ENCODE measurements around the gene IL9.

Gene IL9

GRCh38 chr5:135850671-135851070 is 45.0 kb downstream of the IL9 start:
- H2BK15ac ChIP-seq (ENCODE audit: low read length): no peak overlapping the region
- no peak overlapping the region for H3K4me3 ChIP-seq (ENCODE audit: low read length in 2 of 2)
- no peak overlapping the region for H2AFZ ChIP-seq (ENCODE audit: low read length)
- H3K9ac ChIP-seq (ENCODE audit: low read depth, low read length, poor library complexity): no peak overlapping the region
- H3K9me3 ChIP-seq (replicated peaks in 1 of 2; ENCODE audit: control insufficient read depth in 2 of 2, insufficient read depth in 1 of 2, low read depth in 1 of 2, low read length in 2 of 2): no peaks in the 10 kb centered on the region
- no peaks in the 10 kb centered on the region for H3K36me3 ChIP-seq (replicated peaks in 1 of 2; ENCODE audit: control insufficient read depth in 2 of 2, insufficient read depth in 2 of 2, low read length in 2 of 2)
- WGBS, 2 donors (ENCODE audit: extremely low coverage in 2 of 2, insufficient read length in 2 of 2, insufficient replicate concordance in 1 of 2): no CpG with 5 or more reads among the region's 6 CpGs
- no peak overlapping the region for H3K14ac ChIP-seq (ENCODE audit: low read length)
- DNase-seq (ENCODE audit: low spot score): no peak
- no peak overlapping the region for H2AK5ac ChIP-seq (ENCODE audit: low read depth, low read length)
- H3K27me3 ChIP-seq (ENCODE audit: control insufficient read depth in 3 of 3, insufficient read depth in 3 of 3, low read depth in 1 of 3, low read length in 3 of 3): no peaks in the 10 kb centered on the region
- no peak overlapping the region for H4K91ac ChIP-seq (ENCODE audit: low read depth, low read length, poor library complexity)
- H3K4me2 ChIP-seq (ENCODE audit: insufficient read depth, low read length, poor library complexity, severe bottlenecking): no peak overlapping the region
- no peak overlapping the region for H3K18ac ChIP-seq (ENCODE audit: low read length)
- no peak overlapping the region for H2BK120ac ChIP-seq (ENCODE audit: low read depth, low read length)
- no peak overlapping the region for H3K23ac ChIP-seq (ENCODE audit: low read depth, low read length, poor library complexity)
- no peak overlapping the region for H2BK5ac ChIP-seq (ENCODE audit: low read length)
- H3K4me1 ChIP-seq (ENCODE audit: control insufficient read depth in 2 of 2, insufficient read depth in 1 of 2, low read depth in 1 of 2, low read length in 2 of 2): no peaks in the 10 kb centered on the region
- H3K27ac ChIP-seq (replicated peaks; ENCODE audit: low read length): no peak overlapping the region
- H3K79me1 ChIP-seq (ENCODE audit: low read depth, low read length): no peaks in the 10 kb centered on the region
- no peak overlapping the region for H2BK12ac ChIP-seq (ENCODE audit: low read length)
- no peak overlapping the region for H3K4ac ChIP-seq (ENCODE audit: low read length)
- no peak overlapping the region for H4K8ac ChIP-seq (ENCODE audit: low read depth, low read length)

- Histone ChIP-seq H2BK120ac (ENCODE audit: low read depth, low read length) (no peak overlapping the region), H2BK12ac (ENCODE audit: low read length) (no peak overlapping the region), H4K91ac (ENCODE audit: low read depth, low read length, poor library complexity) (no peak overlapping the region), H3K18ac (ENCODE audit: low read length) (no peak overlapping the region), H3K23ac (ENCODE audit: low read depth, low read length, poor library complexity) (no peak overlapping the region), H3K4me1 (ENCODE audit: control insufficient read depth in 2 of 2, insufficient read depth in 1 of 2, low read depth in 1 of 2, low read length in 2 of 2) (no peaks in the 10 kb centered on the region), H3K14ac (ENCODE audit: low read length) (no peak overlapping the region), H3K9ac (ENCODE audit: low read depth, low read length, poor library complexity) (no peak overlapping the region), H2AFZ (ENCODE audit: low read length) (no peak overlapping the region), H2BK5ac (ENCODE audit: low read length) (no peak overlapping the region), H3K9me3 (replicated peaks in 1 of 2; ENCODE audit: control insufficient read depth in 2 of 2, insufficient read depth in 1 of 2, low read depth in 1 of 2, low read length in 2 of 2) (no peaks in the 10 kb centered on the region), H3K4ac (ENCODE audit: low read length) (no peak overlapping the region), H3K4me3 (ENCODE audit: low read length in 2 of 2) (no peak overlapping the region), H3K36me3 (replicated peaks in 1 of 2; ENCODE audit: control insufficient read depth in 2 of 2, insufficient read depth in 2 of 2, low read length in 2 of 2) (no peaks in the 10 kb centered on the region), H3K4me2 (ENCODE audit: insufficient read depth, low read length, poor library complexity, severe bottlenecking) (no peak overlapping the region), H3K79me1 (ENCODE audit: low read depth, low read length) (no peaks in the 10 kb centered on the region), H2AK5ac (ENCODE audit: low read depth, low read length) (no peak overlapping the region), H3K27ac (replicated peaks; ENCODE audit: low read length) (no peak overlapping the region), H2BK15ac (ENCODE audit: low read length) (no peak overlapping the region), H4K8ac (ENCODE audit: low read depth, low read length) (no peak overlapping the region), H3K27me3 (ENCODE audit: control insufficient read depth in 3 of 3, insufficient read depth in 3 of 3, low read depth in 1 of 3, low read length in 3 of 3) (no peaks in the 10 kb centered on the region)
- no CpG with 5 or more reads among the region's 9 CpGs for WGBS, 2 donors (ENCODE audit: extremely low coverage in 2 of 2, insufficient read length in 2 of 2, insufficient replicate concordance in 1 of 2)
- DNase-seq (ENCODE audit: low spot score): no peak
Observed at GRCh38 chr5:135850231-135850630, 45.4 kb downstream of the IL9 start.

GRCh38 chr5:135847976-135848375 is 47.7 kb downstream of the IL9 start:
- Histone ChIP-seq H3K4ac (ENCODE audit: low read length) (no peak overlapping the region), H3K4me2 (ENCODE audit: insufficient read depth, low read length, poor library complexity, severe bottlenecking) (no peak overlapping the region), H2BK12ac (ENCODE audit: low read length) (no peak overlapping the region), H2BK5ac (ENCODE audit: low read length) (no peak overlapping the region), H3K14ac (ENCODE audit: low read length) (no peak overlapping the region), H3K27ac (replicated peaks; ENCODE audit: low read length) (no peak overlapping the region), H2BK120ac (ENCODE audit: low read depth, low read length) (no peak overlapping the region), H3K4me3 (ENCODE audit: low read length in 2 of 2) (no peak overlapping the region), H3K36me3 (replicated peaks in 1 of 2; ENCODE audit: control insufficient read depth in 2 of 2, insufficient read depth in 2 of 2, low read length in 2 of 2) (no peaks in the 10 kb centered on the region), H3K9me3 (replicated peaks in 1 of 2; ENCODE audit: control insufficient read depth in 2 of 2, insufficient read depth in 1 of 2, low read depth in 1 of 2, low read length in 2 of 2) (no peaks in the 10 kb centered on the region), H4K8ac (ENCODE audit: low read depth, low read length) (no peak overlapping the region), H4K91ac (ENCODE audit: low read depth, low read length, poor library complexity) (no peak overlapping the region), H3K4me1 (ENCODE audit: control insufficient read depth in 2 of 2, insufficient read depth in 1 of 2, low read depth in 1 of 2, low read length in 2 of 2) (peaks cover 0 to 5% of the 10 kb centered on the region in 2 donors), H3K79me1 (ENCODE audit: low read depth, low read length) (no peaks in the 10 kb centered on the region), H2BK15ac (ENCODE audit: low read length) (no peak overlapping the region), H3K27me3 (ENCODE audit: control insufficient read depth in 3 of 3, insufficient read depth in 3 of 3, low read depth in 1 of 3, low read length in 3 of 3) (no peaks in the 10 kb centered on the region), H3K9ac (ENCODE audit: low read depth, low read length, poor library complexity) (no peak overlapping the region), H3K23ac (ENCODE audit: low read depth, low read length, poor library complexity) (no peak overlapping the region), H3K18ac (ENCODE audit: low read length) (no peak overlapping the region), H2AFZ (ENCODE audit: low read length) (no peak overlapping the region), H2AK5ac (ENCODE audit: low read depth, low read length) (no peak overlapping the region)
- no CpG with 5 or more reads among the region's 1 CpG for WGBS, 2 donors (ENCODE audit: extremely low coverage in 2 of 2, insufficient read length in 2 of 2, insufficient replicate concordance in 1 of 2)
- no peak for DNase-seq (ENCODE audit: low spot score)

- no peaks in the 10 kb centered on the region for H3K36me3 ChIP-seq (replicated peaks in 1 of 2; ENCODE audit: control insufficient read depth in 2 of 2, insufficient read depth in 2 of 2, low read length in 2 of 2)
- H3K4ac ChIP-seq (ENCODE audit: low read length): no peak overlapping the region
- H3K4me1 ChIP-seq (ENCODE audit: control insufficient read depth in 2 of 2, insufficient read depth in 1 of 2, low read depth in 1 of 2, low read length in 2 of 2): peaks cover 0 to 5% of the 10 kb centered on the region in 2 donors
- H3K9ac ChIP-seq (ENCODE audit: low read depth, low read length, poor library complexity): no peak overlapping the region
- no peak overlapping the region for H2AFZ ChIP-seq (ENCODE audit: low read length)
- H3K9me3 ChIP-seq (replicated peaks in 1 of 2; ENCODE audit: control insufficient read depth in 2 of 2, insufficient read depth in 1 of 2, low read depth in 1 of 2, low read length in 2 of 2): no peaks in the 10 kb centered on the region
- H2AK5ac ChIP-seq (ENCODE audit: low read depth, low read length): no peak overlapping the region
- H3K18ac ChIP-seq (ENCODE audit: low read length): no peak overlapping the region
- no peak overlapping the region for H2BK120ac ChIP-seq (ENCODE audit: low read depth, low read length)
- H3K27me3 ChIP-seq (ENCODE audit: control insufficient read depth in 3 of 3, insufficient read depth in 3 of 3, low read depth in 1 of 3, low read length in 3 of 3): peaks cover 0 to 3% (median 0%) of the 10 kb centered on the region in 3 experiments
- no peak overlapping the region for H4K91ac ChIP-seq (ENCODE audit: low read depth, low read length, poor library complexity)
- H3K4me3 ChIP-seq (ENCODE audit: low read length in 2 of 2): peak overlapping the region in 1 of 2 donors; percentile 32
- H2BK15ac ChIP-seq (ENCODE audit: low read length): no peak overlapping the region
- no peak for DNase-seq (ENCODE audit: low spot score)
- no peak overlapping the region for H3K14ac ChIP-seq (ENCODE audit: low read length)
- no peak overlapping the region for H2BK5ac ChIP-seq (ENCODE audit: low read length)
- H3K23ac ChIP-seq (ENCODE audit: low read depth, low read length, poor library complexity): no peak overlapping the region
- no peak overlapping the region for H3K4me2 ChIP-seq (ENCODE audit: insufficient read depth, low read length, poor library complexity, severe bottlenecking)
- H4K8ac ChIP-seq (ENCODE audit: low read depth, low read length): no peak overlapping the region
- no peak overlapping the region for H3K27ac ChIP-seq (replicated peaks; ENCODE audit: low read length)
- H3K79me1 ChIP-seq (ENCODE audit: low read depth, low read length): no peaks in the 10 kb centered on the region
- no peak overlapping the region for H2BK12ac ChIP-seq (ENCODE audit: low read length)
Observed at GRCh38 chr5:135846311-135846710, 49.3 kb downstream of the IL9 start.
